Kidney (tissue), 14 donors: ENCODE data around the gene YARS1. TPM values are rescaled to one million over a fixed set of nuclear protein-coding genes. Genes with fewer than 3 reads are reported as not detected.

Experiments used
- DNase-seq, 5 donors: peaks; one replicate each; pipeline ENCODE4 v3.0.0-alpha.2; 2013 to 2020
- FAIRE-seq: peaks from 2 replicates; lab custom pipeline; 2012; peaks lifted over from hg19 to GRCh38; lab: Jason Lieb, UNC
- H3K27ac ChIP-seq, 2 donors: one replicate each; pipeline ENCODE4 v1.7.0; 2013; ENCODE audit warnings: low read depth in 2 of 2, low read length in 2 of 2, inconsistent platforms in 1 of 2
- H3K27me3 ChIP-seq: one replicate; pipeline ENCODE4 v1.7.1; 2013; ENCODE audit warnings: low read length, inconsistent platforms; ENCODE audit not compliant: control insufficient read depth, insufficient read depth
- H3K36me3 ChIP-seq, 3 donors: one replicate each; pipeline versions ENCODE4 v1.7.0 to v1.7.1; 2013; ENCODE audit warnings: low read length in 3 of 3, control low read depth in 1 of 3, inconsistent platforms in 1 of 3; ENCODE audit not compliant: insufficient read depth in 3 of 3, control insufficient read depth in 2 of 3
- H3K4me1 ChIP-seq, 3 donors: one replicate each; pipeline versions ENCODE4 v1.7.0 to v1.7.1; 2013; ENCODE audit warnings: low read length in 3 of 3, inconsistent platforms in 1 of 3, low read depth in 1 of 3; ENCODE audit not compliant: control insufficient read depth in 2 of 3, insufficient read depth in 2 of 3
- H3K4me3 ChIP-seq, 3 donors: one replicate each; pipeline versions ENCODE4 v1.7.0 to v1.8.1; 2013; ENCODE audit warnings: low read length in 3 of 3, control low read depth in 1 of 3, inconsistent platforms in 1 of 3
- H3K9ac ChIP-seq, 3 donors: one replicate each; pipeline versions ENCODE4 v1.7.0 to v1.7.1; 2013; ENCODE audit warnings: low read length in 3 of 3, control low read depth in 1 of 3, inconsistent platforms in 1 of 3
- H3K9me3 ChIP-seq, 3 donors: one replicate each; pipeline versions ENCODE4 v1.7.0 to v1.7.1; 2013; ENCODE audit warnings: low read length in 3 of 3, control low read depth in 1 of 3, inconsistent platforms in 1 of 3; ENCODE audit not compliant: control insufficient read depth in 2 of 3, insufficient read depth in 1 of 3
- CTCF ChIP-seq: IDR thresholded peaks from 3 replicates; pipeline ENCODE4 v1.5.1; 2012; ENCODE audit warnings: mild to moderate bottlenecking, moderate library complexity, borderline replicate concordance; ENCODE audit not compliant: insufficient read depth; ENCODE audit errors: extremely low read depth
- intact Hi-C: fragments of 100-400 bp; cut with DNase I; formaldehyde crosslinking; loops from one replicate; pipeline ENCODE4 v1.11.1; 2022
- polyA plus RNA-seq: library from polyadenylated mRNA; stranded (reverse); fragments of 350-450 nt; fragmentation: Illumina TruSeq; extraction: RNeasy Lipid Tissue Mini Kit (QIAGEN cat#74804); gene quantifications from one replicate; pipeline ENCODE4 v1.2.3, GENCODE V29; 2014; ENCODE audit warnings: low read depth, low replicate concordance; ENCODE audit not compliant: insufficient read depth
- total RNA-seq: library from RNA; stranded (reverse); fragmentation: NEBNext Ultra II Directional; extraction: Animal tissue kit (Norgen Biotek cat#: 25700); gene quantifications from one replicate; pipeline ENCODE4 v1.2.1, GENCODE V29; 2021
- donor health status: control.
- donor health status: control.
- donor health status: control.
- donor health status: control.
- donor health status: control.
- donor health status: DM: yes; HTN: yes; CAD: no.
- donor health status: Normal renal cell carcinoma (clear cell type).

Gene YARS1
- total and polyA plus RNA-seq, 2 donors from 2014 or later = 24.8 to 86.1 TPM

- Histone ChIP-seq H3K36me3 (no peaks in the 10 kb centered on the region), H3K9me3 (no peaks in the 10 kb centered on the region), H3K4me1 (peaks cover 0 to 6% (median 0%) of the 10 kb centered on the region in 3 donors), H3K27me3 (no peaks in the 10 kb centered on the region), H3K4me3 (no peak overlapping the region), H3K27ac (no peak overlapping the region), H3K9ac (no peak overlapping the region)
- no peak for FAIRE-seq
- TF ChIP-seq CTCF = no peak
- intact Hi-C loops = no loop called here
- DNase-seq = no peak
Observed at GRCh38 chr1:32864375-32865019, 47.3 kb upstream of the YARS1 start.

DNA sequence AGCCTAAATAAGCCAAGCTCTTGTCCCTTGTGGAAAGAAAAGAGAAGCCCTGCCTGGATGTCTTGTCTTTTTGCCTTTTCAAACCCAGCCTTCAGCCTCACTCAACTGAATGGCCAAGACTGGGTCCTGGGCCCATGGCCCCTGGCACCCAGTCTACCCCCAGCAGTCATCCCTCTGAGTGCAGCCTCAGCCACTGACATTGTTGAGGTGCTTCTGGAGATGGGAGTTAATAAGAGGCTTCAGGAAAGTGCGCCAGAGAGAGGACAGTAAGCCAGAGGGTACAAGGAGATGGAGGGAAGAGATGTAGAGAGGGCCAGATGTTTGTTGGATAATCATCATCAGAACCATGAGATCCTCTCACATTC lies 46.7 kb upstream of the YARS1 start:
- Histone ChIP-seq H3K4me3 (no peak overlapping the region), H3K27ac (no peak overlapping the region), H3K4me1 (peaks cover 0 to 6% (median 0%) of the 10 kb centered on the region in 3 donors), H3K9ac (no peak overlapping the region), H3K27me3 (no peaks in the 10 kb centered on the region), H3K9me3 (no peaks in the 10 kb centered on the region), H3K36me3 (peaks cover 0 to 3% (median 2%) of the 10 kb centered on the region in 3 donors)
- no peak for TF ChIP-seq CTCF
- intact Hi-C loops = no loop called here
- DNase-seq = no peak
- no peak for FAIRE-seq

GRCh38 chr1:32863218-32863880 lies 46.2 kb upstream of the YARS1 start:
- H3K4me1 ChIP-seq = peaks cover 0 to 6% (median 0%) of the 10 kb centered on the region in 3 donors
- H3K36me3 ChIP-seq = peaks cover 0 to 3% (median 2%) of the 10 kb centered on the region in 3 donors
- FAIRE-seq (no peak), DNase-seq (no peak)
- H3K4me3 ChIP-seq = no peak overlapping the region
- no peaks in the 10 kb centered on the region for H3K27me3 ChIP-seq
- intact Hi-C loops = no loop called here
- H3K9me3 ChIP-seq = no peaks in the 10 kb centered on the region
- no peak overlapping the region for H3K27ac ChIP-seq
- no peak for TF ChIP-seq CTCF
- no peak overlapping the region for H3K9ac ChIP-seq
